Suprapubic skin (tissue), 4 donors: ENCODE data around the gene BLOC1S5. TPM values are rescaled to one million over a fixed set of nuclear protein-coding genes. Genes with fewer than 3 reads are reported as not detected.

Experiments used
- DNase-seq, 2 donors: peaks; one replicate each; pipeline ENCODE4 v3.0.0-alpha.2; 2019; ENCODE audit warnings: low spot score in 2 of 2
- H3K27ac ChIP-seq: fragments of 200-600 bp; sonication (generic); one replicate; pipeline ENCODE4 v1.5.1; 2019
- H3K27me3 ChIP-seq: fragments of 200-600 bp; sonication (generic); one replicate; pipeline ENCODE4 v1.5.1; 2019
- H3K36me3 ChIP-seq: fragments of 200-600 bp; sonication (generic); one replicate; pipeline ENCODE4 v1.5.1; 2019
- H3K4me1 ChIP-seq: fragments of 200-600 bp; sonication (generic); one replicate; pipeline ENCODE4 v1.5.1; 2019
- H3K4me3 ChIP-seq: fragments of 200-600 bp; sonication (generic); one replicate; pipeline ENCODE4 v1.5.1; 2019; ENCODE audit warnings: mild to moderate bottlenecking
- H3K9me3 ChIP-seq: fragments of 200-600 bp; sonication (generic); one replicate; pipeline ENCODE4 v1.5.1; 2019
- EP300 ChIP-seq: sonication (generic); formaldehyde crosslinking; IDR thresholded peaks from one replicate; pipeline ENCODE4 v1.6.1; 2017; ENCODE audit warnings: antibody characterized with exemption
- POLR2A ChIP-seq, 2 donors: fragments of 450-650 bp; IDR thresholded peaks; one replicate each; pipeline ENCODE4 v1.6.1; 2017; ENCODE audit warnings: antibody characterized with exemption in 2 of 2, mild to moderate bottlenecking in 2 of 2, moderate library complexity in 2 of 2
- POLR2AphosphoS5 ChIP-seq, 3 donors: sonication (generic); formaldehyde crosslinking; IDR thresholded peaks; one replicate each; pipeline ENCODE4 v1.6.1; 2017; ENCODE audit warnings: antibody characterized with exemption in 3 of 3
- WGBS: methylation state at CpG from one replicate; pipeline ENCODE4 v1.1.5; 2018; 5-methylcytosine and 5-hydroxymethylcytosine counted together
- total RNA-seq, 4 donors: library from RNA; depleted of rRNA; stranded (reverse); fragments of >200 nt; gene quantifications; one replicate each; pipeline ENCODE4 v1.1.0, GENCODE V29; 2016
- TF ChIP-seq, protein P1 (sequence below), 2 donors: fragments of 200-600 bp in 1 of 2; fragments of 450-650 bp in 1 of 2; sonication (generic) in 1 of 2; IDR thresholded peaks; one replicate each; pipeline ENCODE4 v1.5.1; 2016 to 2019; ENCODE audit warnings: antibody characterized with exemption in 2 of 2, mild to moderate bottlenecking in 1 of 2, moderate library complexity in 1 of 2

BLOC1S5 gene
- total RNA-seq, 4 donors from 2014 or later: 9.1 to 13.6 (median 9.7) TPM

DNA sequence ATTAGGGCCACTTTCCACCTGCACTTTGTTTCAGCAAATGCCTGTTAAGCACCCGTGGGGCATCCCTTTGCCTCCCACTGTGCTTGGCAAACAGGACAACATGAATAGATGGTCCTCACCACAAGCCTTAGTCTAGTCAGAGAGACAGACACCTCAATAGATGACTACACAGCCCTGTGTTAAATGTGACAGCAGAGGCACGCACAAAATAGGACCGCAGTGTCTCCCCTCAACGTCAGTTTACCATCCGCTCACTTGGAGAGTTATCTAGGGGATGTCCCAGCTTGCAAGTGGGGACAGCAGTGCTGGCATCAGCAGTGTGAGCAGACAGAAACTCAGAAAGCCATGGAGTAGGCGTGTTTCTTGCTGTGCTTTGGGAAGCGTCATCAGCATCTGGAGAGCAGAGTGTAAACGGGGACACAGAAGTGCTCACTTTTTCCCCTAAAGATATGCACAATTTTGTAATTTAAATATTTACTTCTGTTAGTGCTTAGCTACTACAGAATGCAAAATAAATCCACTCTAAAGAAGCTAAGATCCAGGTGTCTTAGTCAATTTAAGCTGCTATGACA is 87.6 kb downstream of the BLOC1S5 start:
- WGBS: 74% methylated on average over 8 of the region's 8 CpGs

DNA sequence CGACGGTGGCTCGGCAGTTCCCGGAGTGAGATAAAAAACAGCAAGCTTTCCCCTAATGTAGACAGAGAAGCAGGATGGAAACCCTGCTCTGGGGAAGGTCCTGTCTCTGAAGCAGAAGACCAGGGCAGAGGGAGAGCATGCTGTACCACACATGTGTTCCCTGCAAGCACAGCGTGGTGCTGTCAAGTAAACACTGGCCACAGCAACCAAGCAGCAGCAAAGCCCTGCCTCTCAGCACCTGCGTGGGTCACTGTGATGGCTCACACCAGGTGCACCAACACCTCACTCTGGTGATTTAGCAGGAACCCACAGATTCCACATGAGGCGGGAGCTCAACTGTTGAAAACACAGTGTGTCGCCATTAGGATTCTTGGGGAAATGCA is 88.4 kb downstream of the BLOC1S5 start:
- DNase-seq: no peak
- H3K4me1 ChIP-seq: peaks cover 15% of the 10 kb centered on the region
- no peaks in the 10 kb centered on the region for H3K36me3 ChIP-seq
- H3K27ac ChIP-seq: no peak overlapping the region
- H3K4me3 ChIP-seq: no peak overlapping the region
- 47% methylated on average over 8 of the region's 8 CpGs for WGBS
- no peaks in the 10 kb centered on the region for H3K27me3 ChIP-seq
- no peaks in the 10 kb centered on the region for H3K9me3 ChIP-seq
- TF ChIP-seq POLR2AphosphoS5 (IDR thresholded peaks at IDR 0.05): no peak
- TF ChIP-seq EP300: no peak
- TF ChIP-seq, protein P1, sequence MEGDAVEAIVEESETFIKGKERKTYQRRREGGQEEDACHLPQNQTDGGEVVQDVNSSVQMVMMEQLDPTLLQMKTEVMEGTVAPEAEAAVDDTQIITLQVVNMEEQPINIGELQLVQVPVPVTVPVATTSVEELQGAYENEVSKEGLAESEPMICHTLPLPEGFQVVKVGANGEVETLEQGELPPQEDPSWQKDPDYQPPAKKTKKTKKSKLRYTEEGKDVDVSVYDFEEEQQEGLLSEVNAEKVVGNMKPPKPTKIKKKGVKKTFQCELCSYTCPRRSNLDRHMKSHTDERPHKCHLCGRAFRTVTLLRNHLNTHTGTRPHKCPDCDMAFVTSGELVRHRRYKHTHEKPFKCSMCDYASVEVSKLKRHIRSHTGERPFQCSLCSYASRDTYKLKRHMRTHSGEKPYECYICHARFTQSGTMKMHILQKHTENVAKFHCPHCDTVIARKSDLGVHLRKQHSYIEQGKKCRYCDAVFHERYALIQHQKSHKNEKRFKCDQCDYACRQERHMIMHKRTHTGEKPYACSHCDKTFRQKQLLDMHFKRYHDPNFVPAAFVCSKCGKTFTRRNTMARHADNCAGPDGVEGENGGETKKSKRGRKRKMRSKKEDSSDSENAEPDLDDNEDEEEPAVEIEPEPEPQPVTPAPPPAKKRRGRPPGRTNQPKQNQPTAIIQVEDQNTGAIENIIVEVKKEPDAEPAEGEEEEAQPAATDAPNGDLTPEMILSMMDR (IDR thresholded peaks at IDR 0.05): no peak
- no peak for TF ChIP-seq POLR2A (IDR thresholded peaks at IDR 0.05)

More for the DNA sequence above, 87.6 kb downstream of the BLOC1S5 start:
- no peaks in the 10 kb centered on the region for H3K9me3 ChIP-seq
- no peak overlapping the region for H3K4me3 ChIP-seq
- peaks cover 15% of the 10 kb centered on the region for H3K4me1 ChIP-seq
- no peak for DNase-seq
- H3K36me3 ChIP-seq: no peaks in the 10 kb centered on the region
- H3K27me3 ChIP-seq: no peaks in the 10 kb centered on the region
- no peak overlapping the region for H3K27ac ChIP-seq
- TF ChIP-seq POLR2AphosphoS5 (IDR thresholded peaks at IDR 0.05) (no peak), POLR2A (IDR thresholded peaks at IDR 0.05) (no peak), EP300 (no peak)
- TF ChIP-seq, protein P1 (IDR thresholded peaks at IDR 0.05): no peak

DNA sequence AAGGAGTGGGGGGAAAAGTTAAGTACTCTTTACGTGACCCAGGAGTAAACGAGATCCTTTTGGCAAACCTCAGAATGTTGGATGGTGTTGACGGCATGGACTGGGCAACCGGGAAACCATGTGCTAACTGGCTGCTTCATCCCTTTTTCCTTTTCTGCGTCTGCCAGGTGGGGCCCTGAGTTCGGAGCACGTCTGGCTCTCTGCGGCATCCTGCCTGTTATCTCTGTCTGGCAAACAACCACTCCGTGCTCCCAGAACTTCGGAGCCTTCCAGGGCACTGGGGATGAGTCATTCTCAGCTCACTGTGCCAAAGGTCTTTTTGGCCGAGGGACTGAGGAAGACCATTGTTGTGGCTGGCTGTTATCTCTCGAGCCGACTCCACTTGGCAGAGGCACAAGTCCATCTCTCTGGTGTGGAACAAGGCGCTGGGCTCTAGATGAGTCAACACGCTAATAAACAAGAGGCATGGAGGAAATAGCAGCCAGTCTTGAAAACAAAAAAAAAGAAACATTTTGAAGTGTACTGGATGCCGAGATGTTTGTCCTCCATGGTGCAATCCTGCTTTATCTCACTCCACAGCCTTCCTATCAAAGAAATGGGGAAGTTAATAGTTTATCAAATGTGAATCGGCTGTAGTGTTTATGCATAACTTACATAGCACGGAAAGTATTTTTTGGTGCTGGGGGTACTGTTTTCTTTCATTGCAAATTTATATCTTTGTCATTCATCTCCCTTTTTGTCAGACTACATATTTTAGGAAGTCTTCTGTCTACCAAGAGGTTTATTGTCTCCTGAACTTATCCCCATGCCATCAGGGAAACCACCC is 89.0 kb downstream of the BLOC1S5 start:
- no peaks in the 10 kb centered on the region for H3K27me3 ChIP-seq
- H3K36me3 ChIP-seq: no peaks in the 10 kb centered on the region
- H3K4me3 ChIP-seq: no peak overlapping the region
- WGBS: 11% methylated on average over 18 of the region's 18 CpGs
- H3K27ac ChIP-seq: no peak overlapping the region
- TF ChIP-seq, protein P1 (IDR thresholded peaks at IDR 0.05): no peak
- TF ChIP-seq POLR2A (IDR thresholded peaks at IDR 0.05) (no peak), EP300 (no peak), POLR2AphosphoS5 (IDR thresholded peaks at IDR 0.05) (no peak)
- peak; percentile 80 to 82 for DNase-seq
- peaks cover 15% of the 10 kb centered on the region for H3K4me1 ChIP-seq
- no peaks in the 10 kb centered on the region for H3K9me3 ChIP-seq

DNA sequence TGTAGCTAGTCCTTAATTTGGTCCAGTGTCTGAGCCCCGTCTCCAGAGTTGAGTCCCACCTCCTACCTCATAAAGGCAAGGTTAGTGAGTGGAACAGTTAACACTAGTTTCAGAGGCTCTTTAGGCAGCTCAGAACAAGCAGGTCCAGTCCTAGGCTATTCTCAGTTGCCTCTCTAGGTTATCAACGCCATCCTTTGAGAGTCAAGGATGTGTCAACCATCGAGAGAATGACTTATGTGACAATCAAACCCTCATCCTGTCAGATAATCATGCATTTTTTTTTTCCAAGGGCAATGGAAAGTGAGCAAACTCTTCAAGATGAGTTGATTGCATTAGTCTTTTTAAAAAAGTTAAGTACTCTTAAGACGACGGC is 89.6 kb downstream of the BLOC1S5 start:
- WGBS: 44% methylated on average over 4 of the region's 5 CpGs
- no peak for DNase-seq
- TF ChIP-seq, protein P1 (IDR thresholded peaks at IDR 0.05): no peak
- no peak for TF ChIP-seq EP300
- no peak for TF ChIP-seq POLR2A (IDR thresholded peaks at IDR 0.05)
- TF ChIP-seq POLR2AphosphoS5 (IDR thresholded peaks at IDR 0.05): no peak
- peaks cover 15% of the 10 kb centered on the region for H3K4me1 ChIP-seq
- H3K4me3 ChIP-seq: no peak overlapping the region
- H3K27ac ChIP-seq: no peak overlapping the region
- H3K36me3 ChIP-seq: no peaks in the 10 kb centered on the region
- H3K27me3 ChIP-seq: no peaks in the 10 kb centered on the region
- no peaks in the 10 kb centered on the region for H3K9me3 ChIP-seq

DNA sequence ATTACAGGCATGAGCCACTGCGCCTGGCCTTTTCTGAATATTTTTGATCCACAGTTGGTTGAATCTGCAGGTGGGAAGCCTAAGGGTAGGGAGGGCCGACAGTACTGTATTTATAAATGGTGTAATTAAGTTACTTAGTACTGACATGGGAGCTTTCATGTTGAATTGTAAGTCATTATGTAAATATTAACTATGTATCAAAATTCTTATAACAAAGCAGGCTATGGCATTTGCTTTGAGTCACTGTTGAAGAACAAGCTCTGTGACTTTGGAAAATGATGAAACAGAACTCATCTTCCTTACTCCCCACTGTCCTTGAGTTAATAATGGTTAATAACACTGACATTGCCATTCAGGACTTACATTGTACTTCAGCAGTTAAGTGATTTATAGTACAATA is 90.6 kb downstream of the BLOC1S5 start:
- H3K27ac ChIP-seq: no peak overlapping the region
- H3K4me3 ChIP-seq: no peak overlapping the region
- WGBS: 55% methylated on average over 2 of the region's 2 CpGs
- no peaks in the 10 kb centered on the region for H3K9me3 ChIP-seq
- no peak for DNase-seq
- no peaks in the 10 kb centered on the region for H3K36me3 ChIP-seq
- no peaks in the 10 kb centered on the region for H3K27me3 ChIP-seq
- H3K4me1 ChIP-seq: peaks cover 15% of the 10 kb centered on the region
- TF ChIP-seq POLR2A (IDR thresholded peaks at IDR 0.05) (no peak), EP300 (no peak), POLR2AphosphoS5 (IDR thresholded peaks at IDR 0.05) (no peak)
- TF ChIP-seq, protein P1 (IDR thresholded peaks at IDR 0.05): no peak
